Activated naive CD4-positive, alpha-beta T cell treated with anti-CD3 and anti-CD28 coated beads, Interleukin-2, amount 50 U/mL, for 16 hours (primary cell): ENCODE measurements around the gene HM13.
"Not testable (repeated sequence)": the region's sequence is repeated elsewhere in the genome, so short reads cannot be mapped to it uniquely, and the experiment has no call there.

Source experiments
- DNase-seq: peaks from one replicate; pipeline ENCODE4 v3.0.0-alpha.2; 2020

The HM13 gene

DNA sequence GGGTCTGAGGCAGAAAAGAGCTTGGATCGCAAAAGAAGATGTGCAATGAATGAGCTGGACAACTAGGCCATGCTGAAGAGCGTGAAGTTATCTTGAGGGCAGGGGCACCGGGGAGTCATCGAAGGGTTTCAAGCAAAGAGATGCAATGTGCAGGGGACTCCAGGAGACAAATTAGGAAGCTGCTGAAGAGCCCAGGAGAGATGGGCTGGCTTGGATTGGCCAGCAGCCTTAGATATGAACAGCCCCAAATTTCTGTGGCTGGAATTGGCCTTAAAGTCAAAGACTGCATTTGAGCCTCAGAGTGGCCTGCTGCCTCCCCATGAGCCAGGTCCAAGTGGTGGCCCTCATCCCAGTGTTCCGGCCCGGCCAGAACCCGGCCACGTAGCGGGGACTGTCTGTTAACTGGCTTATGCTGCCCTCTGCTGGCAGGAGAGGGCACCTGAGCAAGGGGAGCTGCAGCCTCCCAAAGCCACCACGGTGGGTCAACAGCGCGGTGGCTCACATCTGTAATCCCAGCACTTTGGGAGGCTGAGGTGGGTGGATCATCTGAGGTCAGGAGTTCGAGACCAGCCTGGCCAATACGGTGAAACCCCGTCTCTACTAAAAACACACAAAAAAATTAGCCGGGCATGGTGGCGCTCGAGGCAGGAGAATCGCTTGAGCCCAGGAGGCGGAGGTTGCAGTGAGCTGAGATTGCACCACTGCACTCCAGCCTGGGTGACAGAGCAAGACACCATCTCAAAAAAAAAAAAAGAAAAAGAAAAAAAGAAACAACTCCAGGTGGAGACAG is 11.2 kb upstream of the HM13 start:
- DNase-seq: peak; percentile 79

DNA sequence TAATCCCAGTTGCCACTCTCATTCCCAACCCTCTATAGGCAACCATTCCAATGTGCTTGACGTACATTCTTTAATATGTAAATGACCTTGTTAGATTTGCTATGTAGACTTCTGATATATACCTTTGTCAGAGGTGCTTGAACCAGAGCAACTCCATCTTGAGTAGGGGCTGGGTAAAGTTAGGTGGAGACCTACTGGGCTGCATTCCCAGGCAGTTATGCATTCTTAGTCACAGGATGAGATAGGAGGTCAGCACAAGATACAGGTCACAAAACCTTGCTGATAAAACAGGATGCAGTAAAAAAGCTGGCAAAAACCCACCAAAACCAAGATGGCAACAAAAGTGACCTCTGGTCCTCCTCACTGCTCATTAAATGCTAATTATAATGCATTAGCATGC is 8.3 kb upstream of the HM13 start:
- DNase-seq: no peak

DNA sequence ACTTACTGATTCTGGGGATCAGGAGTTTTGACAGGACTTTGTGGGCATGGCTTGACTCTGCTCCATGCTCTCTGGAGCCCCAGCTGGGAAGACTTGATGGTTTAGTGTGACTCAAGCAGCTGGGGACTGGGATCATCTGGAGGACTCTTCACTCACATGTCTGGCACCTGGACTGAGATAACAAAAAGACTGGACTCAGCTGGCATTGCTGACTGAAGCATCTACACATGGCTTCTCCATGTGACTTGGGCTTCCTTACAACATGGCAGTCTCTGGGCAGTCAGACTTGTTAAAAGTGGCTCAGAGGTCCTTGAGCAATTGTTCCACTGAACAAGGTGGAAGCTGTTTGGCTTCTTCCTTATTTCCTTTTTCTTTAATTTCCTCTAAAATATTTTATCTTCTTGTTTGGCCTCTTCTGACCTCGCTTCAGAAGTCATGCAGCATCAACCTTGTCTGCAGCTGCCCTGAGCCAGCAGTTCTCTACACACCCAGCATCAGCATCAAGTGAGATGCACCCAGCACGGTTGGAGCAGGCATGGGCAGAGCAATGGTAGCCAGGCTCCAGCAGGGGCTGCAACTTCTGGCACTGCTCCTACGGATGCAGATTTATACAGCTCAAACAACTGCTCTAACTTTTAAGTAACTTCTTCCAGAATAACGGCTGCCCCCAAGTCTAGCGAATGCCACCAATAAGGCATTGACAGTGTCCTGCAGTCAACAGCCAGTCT is 5.6 kb upstream of the HM13 start:
- no peak for DNase-seq

DNA sequence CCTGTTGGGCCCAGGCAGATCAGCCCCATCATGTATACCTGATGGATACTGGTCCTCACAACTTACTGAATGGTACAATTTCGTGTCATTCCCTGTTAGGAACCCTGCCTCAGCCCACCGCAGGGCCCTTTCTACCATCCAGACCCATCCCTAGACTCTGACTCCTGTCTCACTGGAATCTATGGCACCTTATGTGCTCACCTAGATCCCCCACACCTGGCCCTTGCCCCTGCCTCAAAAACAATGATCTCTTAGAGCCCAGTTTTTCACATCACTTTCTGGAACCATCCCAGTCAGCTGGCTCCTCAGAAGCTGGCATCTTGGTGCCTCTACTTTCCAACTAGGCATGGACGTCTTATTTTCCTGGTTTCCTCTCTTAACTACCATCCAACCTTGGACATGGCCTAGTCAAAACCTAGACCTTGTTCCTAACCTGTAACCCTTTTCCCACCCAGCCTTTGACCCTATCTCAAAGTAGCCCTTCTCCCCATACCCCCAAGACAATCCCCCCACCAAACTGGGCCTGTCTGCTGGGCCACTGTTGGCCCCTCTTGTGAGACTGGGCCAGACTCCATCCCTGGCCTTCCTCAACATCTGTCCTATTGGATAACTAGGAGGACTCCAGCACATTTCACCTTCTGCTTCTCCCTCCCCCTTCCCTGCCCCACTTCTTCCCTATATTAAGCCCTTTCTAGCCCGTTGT is 981 bp downstream of the HM13 start:
- DNase-seq: no peak

DNA sequence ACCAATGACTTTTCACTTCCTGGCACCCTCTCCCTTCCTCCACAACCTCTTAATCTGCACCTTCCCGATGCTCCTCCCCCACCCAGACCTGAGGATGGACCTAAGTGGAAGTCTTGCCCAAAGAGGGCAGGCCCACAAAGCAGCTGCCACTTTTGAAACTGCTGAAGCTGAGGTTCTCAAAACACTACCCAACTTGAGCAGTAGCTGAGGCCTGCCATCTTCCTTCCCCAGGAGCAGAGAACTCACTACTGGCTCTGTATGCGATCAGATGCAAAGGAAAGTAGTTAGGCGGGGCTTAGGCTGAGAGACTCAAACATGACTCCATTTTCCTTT is 1.5 kb downstream of the HM13 start:
- no peak for DNase-seq

DNA sequence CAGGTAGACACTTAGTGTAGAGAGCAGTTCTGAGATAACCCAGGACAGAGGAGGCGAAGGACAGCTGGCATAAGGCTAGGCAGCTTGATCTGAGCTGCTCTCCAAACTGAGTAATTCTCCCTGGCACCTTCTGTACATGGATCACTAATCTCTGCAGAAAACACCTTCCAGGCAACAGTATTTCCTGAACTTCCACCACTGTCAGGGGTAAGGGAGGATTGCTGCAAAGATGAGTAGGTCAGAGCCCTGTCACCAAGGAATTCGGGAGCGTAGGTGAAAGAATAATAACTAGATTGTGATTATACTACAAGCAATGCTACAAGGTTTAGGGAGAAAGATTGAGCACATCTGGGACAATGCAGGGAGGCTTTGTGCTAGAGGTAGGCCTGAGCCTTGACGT is 1.9 kb downstream of the HM13 start:
- DNase-seq: no peak

DNA sequence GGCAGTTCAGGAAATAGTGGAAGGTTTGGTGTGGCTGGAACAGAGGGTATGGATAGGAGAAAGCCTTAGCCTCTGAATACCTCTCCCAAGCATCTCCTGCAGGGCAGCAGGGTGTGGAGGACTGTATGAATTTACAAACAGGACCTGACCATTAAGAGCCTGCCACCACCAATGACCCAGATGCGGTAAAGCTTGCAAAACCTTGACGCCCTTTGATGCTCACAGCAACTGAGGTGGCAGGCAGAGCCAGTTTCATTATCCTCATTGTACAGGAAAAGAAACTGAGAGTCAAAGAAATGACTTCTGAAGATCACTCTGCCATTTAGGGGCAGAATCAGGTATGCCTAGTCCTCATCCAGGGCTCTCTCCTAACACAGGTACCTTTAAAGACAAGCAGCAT is 2.4 kb downstream of the HM13 start:
- DNase-seq: no peak

DNA sequence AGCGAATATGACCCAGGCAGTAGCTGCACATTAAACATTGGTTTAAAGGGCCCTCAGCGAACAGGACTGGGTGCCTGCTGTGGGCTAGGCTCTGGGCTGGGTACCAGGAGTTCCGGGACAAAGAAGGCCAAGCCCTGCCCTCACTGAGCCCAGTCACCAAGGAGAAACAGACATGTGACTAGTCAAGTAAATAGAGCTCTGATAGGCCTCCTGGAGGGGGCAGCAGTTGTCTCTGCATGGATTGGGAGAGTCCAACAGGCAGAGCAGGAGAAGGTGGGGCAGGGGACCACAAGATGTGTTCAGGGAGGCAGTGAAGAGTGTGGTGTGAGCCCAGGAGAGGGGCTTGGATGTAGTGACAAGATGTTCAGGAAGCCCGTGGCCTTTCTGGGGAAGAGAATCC is 3.1 kb downstream of the HM13 start:
- DNase-seq: no peak

DNA sequence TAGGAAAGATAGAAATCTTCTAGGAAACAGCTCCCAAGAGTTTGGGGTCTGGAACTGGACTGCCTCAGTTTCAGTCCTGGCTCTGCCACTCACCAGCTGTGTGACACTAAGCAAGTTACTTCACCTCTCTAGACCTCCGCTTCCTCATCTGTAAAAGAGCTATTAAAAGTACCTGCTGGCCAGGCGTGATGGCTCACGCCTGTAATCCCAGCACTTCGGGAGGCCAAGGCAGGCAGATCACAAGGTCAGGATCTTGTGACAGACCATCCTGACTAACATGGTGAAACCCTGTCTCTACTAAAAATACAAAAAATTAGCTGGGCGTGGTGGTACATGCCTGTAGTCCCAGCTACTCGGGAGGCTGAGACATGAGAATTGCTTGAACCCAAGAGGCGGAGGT is 7.0 kb downstream of the HM13 start:
- DNase-seq: not testable (repeated sequence)

DNA sequence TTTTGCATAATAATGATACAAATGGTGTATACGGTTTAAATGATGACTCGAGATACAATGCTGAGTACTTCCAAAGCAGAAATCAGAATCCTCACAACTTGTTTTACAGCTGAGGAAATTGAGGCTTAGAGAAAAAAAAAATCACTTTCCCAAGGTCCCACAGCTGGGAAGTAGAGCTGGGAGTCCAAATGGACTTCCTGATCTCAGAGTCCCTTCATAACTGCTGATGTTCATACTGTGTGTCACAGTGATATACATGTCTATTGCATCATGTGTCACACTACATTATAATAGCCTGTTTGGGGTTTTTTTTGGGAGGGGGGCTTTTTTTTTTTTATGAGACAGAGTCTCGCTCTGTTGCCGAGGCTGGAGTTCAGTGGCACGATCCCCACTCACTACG is 8.5 kb downstream of the HM13 start:
- no peak for DNase-seq

DNA sequence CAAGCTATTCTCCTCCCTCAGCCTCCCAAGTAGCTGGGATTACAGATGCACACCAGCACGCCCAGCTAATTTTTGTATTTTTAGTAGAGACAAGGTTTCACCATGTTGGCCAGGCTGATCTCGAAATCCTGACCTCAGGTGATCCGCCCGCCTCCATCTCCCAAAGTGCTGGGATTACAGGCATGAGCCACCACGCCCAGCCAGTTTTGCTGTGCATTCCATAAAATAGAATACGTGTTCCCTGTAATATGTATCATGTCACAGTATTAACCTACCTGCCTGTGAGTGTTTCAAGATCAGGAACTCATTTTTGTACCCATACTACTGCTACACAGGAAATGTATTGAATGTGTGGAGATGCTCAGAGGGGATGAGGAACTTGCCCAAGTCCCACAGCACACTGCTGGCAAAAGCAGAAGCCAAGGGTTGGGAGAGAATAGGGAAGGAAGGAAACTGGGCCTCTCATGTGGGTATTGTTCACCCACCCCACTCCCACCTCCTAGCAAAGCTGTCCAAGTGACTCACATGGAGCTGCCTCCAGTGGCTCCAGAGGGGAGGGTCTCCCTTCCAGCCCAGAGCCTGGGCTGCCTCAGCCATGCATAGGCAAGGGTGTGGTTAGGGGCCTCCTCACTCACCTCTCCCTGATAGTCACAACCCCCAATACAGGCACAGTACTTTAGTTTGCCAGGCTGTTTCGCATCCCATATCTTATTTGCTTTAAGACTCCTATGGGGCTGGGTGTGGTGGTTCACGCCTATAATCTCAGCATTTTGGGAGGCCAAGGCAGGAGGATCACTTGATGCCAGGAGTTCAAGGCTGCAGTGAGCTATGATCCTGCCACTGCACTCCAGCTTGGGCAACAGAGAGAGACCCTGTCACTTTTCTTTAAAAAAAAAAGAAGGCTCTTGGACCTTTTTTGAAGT is 9.4 kb downstream of the HM13 start:
- no peak for DNase-seq

DNA sequence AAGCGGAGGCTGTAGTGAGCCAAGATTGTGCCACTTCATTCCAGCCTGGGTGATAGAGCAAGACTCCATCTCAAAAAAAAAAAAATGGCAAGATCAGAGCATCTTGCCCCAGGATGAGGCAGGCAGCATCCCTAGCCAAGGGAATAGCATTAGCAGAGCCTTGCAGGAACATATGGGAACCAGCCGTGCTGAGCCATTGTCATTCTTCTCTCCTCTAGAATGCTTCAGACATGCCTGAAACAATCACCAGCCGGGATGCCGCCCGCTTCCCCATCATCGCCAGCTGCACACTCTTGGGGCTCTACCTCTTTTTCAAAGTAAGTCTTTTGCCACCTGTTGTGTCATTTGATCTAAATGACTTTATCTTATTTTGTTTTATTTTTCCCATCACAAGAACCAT is 13.0 kb downstream of the HM13 start:
- no peak for DNase-seq

DNA sequence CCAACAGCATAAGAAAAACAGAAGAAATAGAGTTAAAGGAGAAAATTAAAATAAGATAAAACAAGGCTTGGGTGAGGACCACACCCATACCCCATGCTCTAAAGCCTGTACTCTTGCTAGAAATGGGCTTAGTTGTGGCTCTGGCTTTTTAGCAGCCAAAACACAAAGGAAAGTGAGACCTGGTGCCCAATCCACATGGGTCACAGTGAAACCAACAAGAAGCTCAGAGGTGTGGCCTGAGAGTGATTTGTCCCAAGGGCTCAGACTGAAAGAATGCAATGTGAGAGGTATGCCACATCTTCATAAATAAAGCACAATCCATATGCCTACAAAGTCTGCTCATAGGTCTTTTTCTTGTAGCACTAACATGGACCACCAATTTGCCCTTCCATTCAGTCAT is 21.1 kb downstream of the HM13 start:
- no peak for DNase-seq

DNA sequence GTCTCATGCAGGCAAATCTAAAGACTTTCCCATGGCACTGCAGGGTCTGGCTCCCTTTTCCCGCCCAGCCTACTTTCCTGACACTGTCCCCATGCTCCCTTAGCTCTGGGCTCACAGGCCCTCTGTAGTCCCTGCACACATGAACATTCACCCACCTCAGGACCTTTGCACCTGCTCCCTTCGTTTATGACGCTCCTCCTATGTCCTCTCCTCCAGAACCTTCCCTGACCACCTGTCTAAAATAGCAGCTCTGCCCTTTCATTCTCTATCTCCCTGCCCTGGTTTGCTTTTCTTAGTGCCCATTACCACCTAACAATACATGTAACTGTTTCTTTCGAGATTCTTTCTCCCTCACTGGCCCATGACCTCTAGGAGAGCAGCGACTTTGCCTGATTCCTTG is 22.3 kb downstream of the HM13 start:
- no peak for DNase-seq

DNA sequence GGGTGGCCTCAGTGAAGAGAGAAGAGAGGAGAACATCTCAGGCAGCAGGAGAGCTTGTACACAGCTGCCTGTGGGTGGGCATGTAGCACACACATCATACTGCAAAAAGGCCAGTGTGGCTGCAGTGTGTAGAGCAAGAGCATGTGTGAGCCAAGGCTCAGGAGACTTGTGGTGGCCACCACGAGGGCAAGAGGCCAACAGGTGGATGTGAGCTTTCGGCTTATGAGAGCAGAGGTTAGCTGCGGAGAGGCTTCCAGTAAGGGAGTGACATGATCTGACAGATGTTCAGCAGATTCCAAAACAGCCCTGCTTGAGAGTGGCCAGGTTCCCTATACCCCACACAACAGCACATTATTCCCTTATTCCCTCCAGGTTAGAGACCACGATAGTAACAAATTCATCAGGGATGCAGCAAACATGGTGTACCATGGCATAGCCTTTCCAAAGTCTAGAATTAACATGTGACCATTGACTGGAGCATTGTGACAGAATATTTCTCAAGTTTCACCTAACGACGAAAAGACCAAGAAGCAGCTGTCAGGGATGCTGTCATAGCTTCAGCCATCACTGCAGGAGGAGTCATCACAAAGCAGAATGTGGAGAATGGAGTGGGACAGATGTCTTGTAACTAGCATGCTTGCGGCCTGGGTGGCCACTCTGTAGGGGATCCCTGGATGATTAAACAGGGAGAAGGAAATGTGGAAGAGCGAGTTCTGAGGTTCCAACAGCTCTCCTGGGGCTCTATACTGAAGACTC is 23.1 kb downstream of the HM13 start:
- no peak for DNase-seq

DNA sequence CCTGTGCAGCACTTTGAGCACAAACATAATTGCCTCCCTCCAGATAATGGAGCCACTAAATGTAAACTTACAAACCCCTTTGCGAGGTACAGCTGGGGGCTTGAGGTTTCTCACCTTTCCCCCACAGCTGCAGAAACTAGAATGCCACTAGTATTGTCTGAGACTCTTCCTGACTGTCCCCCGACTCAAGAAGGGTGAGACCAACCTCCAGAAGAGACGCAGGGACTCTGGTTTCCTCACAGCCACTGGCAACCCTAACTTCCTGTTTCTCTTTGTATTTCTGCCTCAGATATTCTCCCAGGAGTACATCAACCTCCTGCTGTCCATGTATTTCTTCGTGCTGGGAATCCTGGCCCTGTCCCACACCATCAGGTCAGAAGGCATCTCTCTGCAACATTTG is 23.6 kb downstream of the HM13 start:
- DNase-seq: no peak

DNA sequence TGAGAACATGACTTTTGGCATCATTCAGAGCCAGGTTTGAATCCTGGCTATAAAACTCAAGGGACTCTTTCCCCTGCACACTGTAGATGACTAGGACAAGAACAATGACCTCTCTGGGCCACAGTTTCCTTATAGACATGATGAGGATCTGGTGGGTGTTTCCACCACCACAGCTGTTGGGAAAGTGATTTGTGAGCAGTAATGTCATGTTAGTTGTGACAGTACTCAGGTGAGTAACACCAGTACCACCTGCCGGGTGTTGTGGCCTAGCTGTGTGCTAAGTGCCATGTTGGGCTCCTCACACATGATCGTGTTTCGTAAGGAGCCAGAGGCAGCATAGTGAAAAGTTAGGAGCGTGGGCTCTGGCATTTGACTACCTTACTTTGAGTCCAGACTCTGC is 24.1 kb downstream of the HM13 start:
- DNase-seq: no peak

DNA sequence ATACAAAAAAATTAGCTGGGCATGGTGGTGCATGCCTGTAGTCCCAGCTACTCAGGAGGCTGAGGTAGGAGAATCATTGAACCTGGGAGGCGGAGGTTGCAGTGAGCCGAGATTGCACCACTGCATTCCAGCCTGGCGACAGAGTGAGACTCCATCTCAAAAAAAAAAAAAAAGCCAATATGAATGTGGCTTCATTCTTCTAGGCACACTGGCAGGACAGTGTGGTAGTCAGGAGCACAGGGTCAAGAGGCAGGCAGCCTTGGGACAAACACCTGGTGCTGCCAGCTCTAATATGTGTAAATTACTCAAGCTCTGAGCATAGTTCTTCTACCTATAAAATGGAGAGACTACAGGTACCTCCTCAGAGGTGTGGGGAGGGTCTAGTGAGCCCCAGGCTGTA is 25.4 kb downstream of the HM13 start:
- DNase-seq: not testable (repeated sequence)

DNA sequence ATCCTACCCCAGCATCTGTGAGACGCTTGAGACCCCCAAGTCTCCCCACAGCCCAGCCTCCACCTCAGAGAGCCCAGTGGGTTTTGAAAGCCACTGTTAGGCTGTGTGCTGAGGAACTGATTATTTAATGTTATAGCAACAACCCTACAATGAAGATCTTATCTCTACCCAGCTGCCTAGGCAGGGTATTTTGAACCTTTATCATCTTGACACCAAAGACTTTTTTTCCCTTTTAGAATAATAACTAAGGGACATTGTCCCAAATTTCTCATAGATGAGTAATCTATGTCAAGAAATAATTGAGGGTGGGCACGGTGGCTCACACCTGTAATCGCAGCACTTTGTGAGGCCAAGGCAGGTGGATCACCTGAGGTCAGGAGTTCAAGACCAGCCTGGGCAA is 26.2 kb downstream of the HM13 start:
- DNase-seq: no peak

DNA sequence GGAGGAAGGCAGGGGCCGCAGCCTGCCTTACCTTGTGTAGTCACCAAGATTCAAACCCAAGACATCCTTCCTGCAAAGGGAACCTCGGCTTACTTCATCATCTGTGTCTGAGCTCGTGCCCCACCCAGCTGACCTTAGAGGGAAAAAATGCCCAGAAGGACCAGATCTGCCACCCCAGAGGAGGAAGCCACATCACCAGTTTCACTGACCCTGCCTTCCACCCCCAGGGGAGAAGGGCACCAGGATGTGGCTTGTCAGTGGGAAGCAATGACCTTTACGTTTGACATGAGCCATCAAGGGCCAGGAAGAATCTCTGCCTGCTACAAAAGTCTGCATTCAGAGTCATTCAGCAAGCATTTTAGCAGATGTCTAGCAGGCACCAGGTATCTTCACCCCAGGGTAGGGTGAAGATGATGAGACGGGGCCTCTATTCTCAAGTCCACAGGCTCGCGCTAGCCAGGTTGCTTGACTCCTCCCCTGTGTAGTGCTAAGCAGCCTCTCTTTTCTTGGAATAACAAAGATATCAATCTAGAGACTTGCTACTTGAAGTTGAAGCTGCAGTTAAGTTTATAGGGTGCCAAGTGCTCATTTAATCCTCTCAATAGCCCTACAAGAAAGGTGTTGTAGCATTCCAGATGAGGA is 28.1 kb downstream of the HM13 start:
- no peak for DNase-seq

DNA sequence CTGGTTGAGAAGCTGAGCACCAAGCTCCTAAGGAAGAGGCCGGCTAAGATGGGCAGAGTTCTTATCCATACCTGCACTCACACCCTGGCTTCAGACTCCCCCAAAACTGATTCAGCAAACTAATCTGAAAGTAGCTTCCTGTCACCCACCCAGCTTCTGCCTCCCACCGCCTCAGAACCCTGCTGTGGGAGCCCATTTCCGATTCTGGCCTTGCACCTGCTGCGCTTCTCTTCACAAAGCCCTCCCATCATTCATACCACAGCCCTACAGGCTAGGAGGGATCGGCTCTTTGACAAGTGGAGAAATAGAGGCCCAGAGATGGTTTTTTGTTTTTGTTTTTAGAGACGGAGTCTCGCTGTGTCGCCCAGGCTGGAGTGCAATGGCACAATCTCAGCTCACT is 28.7 kb downstream of the HM13 start:
- no peak for DNase-seq
